SK-N-SH (cell line): ENCODE results near the gene C17orf50. TPM values are rescaled to one million over a fixed set of nuclear protein-coding genes. Genes with fewer than 3 reads are reported as not detected.

Experiments
- CTCF ChIA-PET: fragments of 300-600, 350-600 bp; formaldehyde crosslinking; extraction: SDS; loops from one replicate; lab custom pipeline; 2021; lab: Yijun Ruan, JAX
- POLR2A ChIA-PET: fragments of 350-600 bp; sonication (Branson Sonifier 250); formaldehyde crosslinking; extraction: SDS; loops from one replicate; lab custom pipeline; 2020; ENCODE audit warnings: antibody characterized with exemption, inconsistent platforms; lab: Yijun Ruan, JAX
- DNase-seq: peaks from one replicate; pipeline ENCODE4 v3.0.0; 2012
- H2AFZ ChIP-seq: fragments of 200-600 bp; sonication (generic); 2 replicates; pipeline ENCODE4 v1.8.1; 2016; ENCODE audit warnings: antibody characterized with exemption, mild to moderate bottlenecking, low read depth
- H3F3A ChIP-seq: fragments of 200-600 bp; sonication (generic); replicated peaks from 2 replicates; pipeline ENCODE3; 2016; ENCODE audit warnings: antibody characterized with exemption, mild to moderate bottlenecking; ENCODE audit not compliant: insufficient read depth
- H3K27ac ChIP-seq, 2 experiments: fragments of 200-500 bp in 1 of 2; fragments of 200-600 bp in 1 of 2; sonication (Bioruptor generic) in 1 of 2; sonication (generic), shearing (Covaris generic) in 1 of 2; 2 replicates each; pipeline versions ENCODE4 v1.5.1 to v1.6.1; 2014 to 2016; ENCODE audit warnings: low read depth in 2 of 2, inconsistent platforms in 1 of 2, low read length in 1 of 2, mild to moderate bottlenecking in 1 of 2, mixed read lengths in 1 of 2
- H3K27me3 ChIP-seq: fragments of 200-600 bp; sonication (generic), shearing (Covaris generic); 2 replicates; pipeline ENCODE4 v1.6.1; 2016; ENCODE audit warnings: mixed run types; ENCODE audit not compliant: insufficient read depth
- H3K36me3 ChIP-seq, 2 experiments: fragments of 200-500 bp in 1 of 2; fragments of 200-600 bp in 1 of 2; sonication (Bioruptor generic) in 1 of 2; sonication (generic) in 1 of 2; replicated peaks in 1 of 2; 2 replicates each; pipeline versions ENCODE3 to v1.5.1; 2014 to 2016; ENCODE audit warnings: low read length in 1 of 2, mild to moderate bottlenecking in 1 of 2; ENCODE audit not compliant: insufficient read depth in 2 of 2, control insufficient read depth in 1 of 2
- H3K4me1 ChIP-seq, 2 experiments: fragments of 200-500 bp in 1 of 2; fragments of 200-600 bp in 1 of 2; sonication (Bioruptor generic) in 1 of 2; sonication (generic), shearing (Covaris generic) in 1 of 2; 2 replicates each; pipeline versions ENCODE4 v1.5.1 to v1.6.1; 2014 to 2016; ENCODE audit warnings: low read depth in 1 of 2, low read length in 1 of 2, mixed run types in 1 of 2; ENCODE audit not compliant: insufficient read depth in 2 of 2, control insufficient read depth in 1 of 2
- H3K4me2 ChIP-seq: fragments of 200-600 bp; sonication (generic), shearing (Covaris generic); 2 replicates; pipeline ENCODE4 v1.6.1; 2017; ENCODE audit warnings: mixed run types
- H3K4me3 ChIP-seq, 2 experiments: fragments of 200-500 bp in 1 of 2; fragments of 200-600 bp in 1 of 2; sonication (Bioruptor generic) in 1 of 2; sonication (generic), shearing (Covaris generic) in 1 of 2; 2 replicates each; pipeline versions ENCODE4 v1.5.1 to v1.8.1; 2014 to 2016; ENCODE audit warnings: low read depth in 2 of 2, inconsistent platforms in 1 of 2, low read length in 1 of 2, mild to moderate bottlenecking in 1 of 2, mixed read lengths in 1 of 2, moderate library complexity in 1 of 2
- H3K79me2 ChIP-seq: fragments of 200-600 bp; sonication (generic); 2 replicates; pipeline ENCODE4 v1.8.1; 2017; ENCODE audit warnings: mild to moderate bottlenecking; ENCODE audit not compliant: insufficient read depth
- H3K9ac ChIP-seq: fragments of 200-600 bp; sonication (generic); 2 replicates; pipeline ENCODE4 v1.6.1; 2017; ENCODE audit warnings: mixed run types
- H3K9me2 ChIP-seq: fragments of 200-600 bp; sonication (generic); 2 replicates; pipeline ENCODE4 v1.6.1; 2017; ENCODE audit warnings: mixed run types
- H3K9me3 ChIP-seq: fragments of 200-600 bp; sonication (generic); 2 replicates; pipeline ENCODE4 v1.6.1; 2017; ENCODE audit warnings: mixed run types, mild to moderate bottlenecking, moderate library complexity
- H4K20me1 ChIP-seq: fragments of 200-600 bp; sonication (generic); 2 replicates; pipeline ENCODE4 v1.6.1; 2017; ENCODE audit warnings: mild to moderate bottlenecking, mixed run types; ENCODE audit not compliant: insufficient read depth
- CHD2 ChIP-seq: fragments of 150-350 bp; IDR thresholded peaks from 2 replicates; pipeline ENCODE4 v1.6.1; 2018; ENCODE audit warnings: low read length; ENCODE audit not compliant: partially characterized antibody
- EP300 ChIP-seq, 2 experiments: IDR thresholded peaks; 2 replicates each; pipeline versions ENCODE4 v1.4.0 to v1.6.1; 2012; ENCODE audit warnings: borderline replicate concordance in 1 of 2, low read depth in 1 of 2, low read length in 1 of 2
- FOSL2 ChIP-seq: IDR thresholded peaks from 2 replicates; pipeline ENCODE4 v1.4.0; 2012; ENCODE audit warnings: low read depth, mild to moderate bottlenecking, moderate library complexity, borderline replicate concordance
- FOXJ3 ChIP-seq: sonication (generic); formaldehyde crosslinking; IDR thresholded peaks from 2 replicates; pipeline ENCODE4 v1.5.1; 2020; ENCODE audit warnings: mild to moderate bottlenecking, missing genetic modification reagents
- MXI1 ChIP-seq: IDR thresholded peaks from 2 replicates; pipeline ENCODE4 v1.6.1; 2012; ENCODE audit warnings: mild to moderate bottlenecking, low read depth, low read length, improper control_type of control experiment
- NFIC ChIP-seq: IDR thresholded peaks from 2 replicates; pipeline ENCODE4 v1.4.0; 2012; ENCODE audit warnings: borderline replicate concordance
- POLR2AphosphoS5 ChIP-seq: IDR thresholded peaks from 2 replicates; pipeline ENCODE4 v1.6.1; 2012; ENCODE audit warnings: low read depth, low read length
- RAD21 ChIP-seq: IDR thresholded peaks from 2 replicates; pipeline ENCODE4 v1.6.1; 2012; ENCODE audit warnings: mild to moderate bottlenecking, low read length
- RCOR1 ChIP-seq: fragments of 150-350 bp; IDR thresholded peaks from 2 replicates; pipeline ENCODE4 v1.6.1; 2017; ENCODE audit warnings: antibody characterized with exemption, low read length
- RXRA ChIP-seq: IDR thresholded peaks from 2 replicates; pipeline ENCODE4 v1.4.0; 2012; ENCODE audit warnings: low read depth, mild to moderate bottlenecking, borderline replicate concordance
- SMC3 ChIP-seq: IDR thresholded peaks from 2 replicates; pipeline ENCODE4 v1.6.1; 2012; ENCODE audit warnings: low read depth, low read length, improper control_type of control experiment
- TAF1 ChIP-seq: IDR thresholded peaks from 2 replicates; pipeline ENCODE4 v1.6.1; 2012; ENCODE audit warnings: low read depth, mild to moderate bottlenecking, low read length, moderate library complexity, borderline replicate concordance
- TEAD4 ChIP-seq: IDR thresholded peaks from 2 replicates; pipeline ENCODE4 v1.4.0; 2012; ENCODE audit warnings: mild to moderate bottlenecking, borderline replicate concordance; ENCODE audit not compliant: insufficient read depth
- YY1 ChIP-seq: IDR thresholded peaks from 2 replicates; pipeline ENCODE4 v1.4.0; 2012; ENCODE audit warnings: low read depth, mild to moderate bottlenecking
- WGBS: methylation state at CpG from one replicate; pipeline ENCODE4 v1.1.6; 2017; ENCODE audit warnings: low lambda C conversion rate; 5-methylcytosine and 5-hydroxymethylcytosine counted together
- polyA plus RNA-seq, 3 experiments: library from polyadenylated mRNA; depleted of rRNA; stranded (reverse); fragments of >200 nt; gene quantifications; 2 replicates each; pipeline ENCODE4 v1.2.3, GENCODE V29; 2012
- TF ChIP-seq, protein P1 (sequence below): IDR thresholded peaks from 2 replicates; pipeline ENCODE4 v1.6.1; 2012; ENCODE audit warnings: mild to moderate bottlenecking, low read depth, low read length, moderate library complexity
- TF ChIP-seq, protein P2 (sequence below): fragments of 200-600 bp; sonication (generic); IDR thresholded peaks from 2 replicates; pipeline ENCODE4 v1.6.1; 2017; ENCODE audit warnings: antibody characterized with exemption, mild to moderate bottlenecking, moderate library complexity
- TF ChIP-seq, protein P3 (sequence below): IDR thresholded peaks from 2 replicates; pipeline ENCODE4 v1.4.0; 2012; ENCODE audit warnings: low read depth, borderline replicate concordance
- TF ChIP-seq, protein P4 (sequence below): IDR thresholded peaks from 2 replicates; pipeline ENCODE4 v1.4.0; 2012; ENCODE audit warnings: low read depth, borderline replicate concordance
- TF ChIP-seq, protein P5 (sequence below): IDR thresholded peaks from 2 replicates; pipeline ENCODE4 v1.4.0; 2012; ENCODE audit warnings: low read depth

C17orf50 gene
- polyA plus RNA-seq, 1 of the 3 experiments (the other 2 are of a cell fraction) = 0.05 TPM

DNA sequence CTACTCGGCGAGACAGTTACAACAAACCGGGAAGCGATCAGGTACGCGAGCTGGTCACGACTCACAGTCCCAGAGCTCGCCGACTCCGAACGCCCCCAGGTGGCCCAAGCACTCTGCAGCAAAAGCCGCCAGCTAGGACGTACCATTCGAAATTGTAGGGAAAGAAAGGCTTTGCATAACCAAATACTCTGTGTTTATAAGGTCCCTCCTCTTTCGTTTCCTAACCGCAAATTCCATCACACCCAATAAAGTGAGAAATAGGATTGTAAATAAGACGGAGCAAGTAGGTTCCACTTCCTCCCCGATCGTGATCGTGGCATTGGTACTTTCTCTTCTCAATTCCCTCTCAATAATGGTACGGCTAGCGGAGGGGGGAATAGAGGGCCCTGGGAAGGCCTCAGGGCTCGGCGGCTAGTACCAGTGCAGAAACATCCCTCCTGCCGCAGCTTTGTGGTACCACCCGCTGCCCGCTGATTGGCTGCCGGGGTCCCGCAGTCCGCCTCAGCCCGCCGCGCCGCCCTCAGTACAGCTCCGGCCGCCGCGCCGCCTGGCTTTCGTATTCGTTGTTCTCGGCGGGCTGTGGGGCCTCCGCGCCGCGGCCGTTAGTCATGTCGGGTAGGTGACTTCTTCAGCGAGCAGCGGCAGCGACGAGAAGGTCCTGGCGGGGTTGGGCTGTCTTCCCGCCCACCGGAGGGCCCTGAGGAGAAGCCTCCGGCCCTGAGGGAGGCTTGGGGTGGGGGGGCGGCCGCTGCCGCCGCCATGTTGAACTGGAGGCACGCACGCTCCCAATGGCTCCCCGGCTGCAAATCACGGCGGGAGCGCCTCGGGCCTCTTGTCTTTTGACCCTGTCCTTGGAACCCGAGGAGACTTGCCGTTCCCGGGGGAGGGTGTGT is 48.5 kb downstream of the C17orf50 start, which contains the start of gene TAF15:
Gene TAF15 (plus strand): TSS at position 523 of the 893 bp plus-strand sequence. CDS start 86 bp downstream, at position 609.
- ChIA-PET POLR2A (interaction anchor here (0.6 to 4.2 kb wide), 21 partner anchors 8 to 1800 kb away, joined by 3 to 65 read pairs (median 4); partner anchors contain the start of genes AP2B1, PEX12 and SYNRG), CTCF (interaction anchor here (0.6 to 13.5 kb wide), 22 partner anchors 9 to 229 kb away, joined by 3 to 809 read pairs (median 5); partner anchors contain the start of genes C17orf50, HEATR9 and MMP28)
- Histone ChIP-seq H3K4me3 (peak within 1 kb of the TSS; percentile 77 to 80), H3K27ac (peak within 1 kb of the TSS; percentile 75 to 99), H3K4me1 (peaks cover 0 to 21% of the 10 kb centered on the region in 2 experiments; a peak in 3 of 4 replicates), H4K20me1 (peaks cover 44% of the 10 kb centered on the region), H2AFZ (peak within 1 kb of the TSS; percentile 63), H3K4me2 (peak within 1 kb of the TSS; percentile 93), H3K36me3 (peaks cover 0 to 12% of the 10 kb centered on the region in 2 experiments), H3K9me2 (no peaks in the 10 kb centered on the region), H3K27me3 (no peaks in the 10 kb centered on the region), H3F3A (no peaks in the 10 kb centered on the region), H3K9me3 (no peaks in the 10 kb centered on the region), H3K9ac (peak within 1 kb of the TSS; percentile 90), H3K79me2 (peaks cover 49% of the 10 kb centered on the region)
- peak; percentile 95 for DNase-seq
- WGBS = under 1% methylated on average over 39 of the region's 71 CpGs
- TF ChIP-seq MXI1 (peak; percentile 74), FOXJ3 (CRISPR knock-in tag) (no peak), TEAD4 (no peak), YY1 (peak; percentile 94), POLR2AphosphoS5 (peak; percentile 99), FOSL2 (no peak), RCOR1 (no peak), TAF1 (peak; percentile 97), RXRA (no peak), EP300 (IDR thresholded peaks at IDR 0.05; ENCODE audit: borderline replicate concordance in 1 of 2, low read depth in 1 of 2, low read length in 1 of 2) (peak in 1 of 2 experiments; percentile 25; a peak in 1 of 4 replicates), RAD21 (peak; percentile 52), NFIC (no peak), CHD2 (peak; percentile 49), SMC3 (peak; percentile 56)
- TF ChIP-seq, protein P1, sequence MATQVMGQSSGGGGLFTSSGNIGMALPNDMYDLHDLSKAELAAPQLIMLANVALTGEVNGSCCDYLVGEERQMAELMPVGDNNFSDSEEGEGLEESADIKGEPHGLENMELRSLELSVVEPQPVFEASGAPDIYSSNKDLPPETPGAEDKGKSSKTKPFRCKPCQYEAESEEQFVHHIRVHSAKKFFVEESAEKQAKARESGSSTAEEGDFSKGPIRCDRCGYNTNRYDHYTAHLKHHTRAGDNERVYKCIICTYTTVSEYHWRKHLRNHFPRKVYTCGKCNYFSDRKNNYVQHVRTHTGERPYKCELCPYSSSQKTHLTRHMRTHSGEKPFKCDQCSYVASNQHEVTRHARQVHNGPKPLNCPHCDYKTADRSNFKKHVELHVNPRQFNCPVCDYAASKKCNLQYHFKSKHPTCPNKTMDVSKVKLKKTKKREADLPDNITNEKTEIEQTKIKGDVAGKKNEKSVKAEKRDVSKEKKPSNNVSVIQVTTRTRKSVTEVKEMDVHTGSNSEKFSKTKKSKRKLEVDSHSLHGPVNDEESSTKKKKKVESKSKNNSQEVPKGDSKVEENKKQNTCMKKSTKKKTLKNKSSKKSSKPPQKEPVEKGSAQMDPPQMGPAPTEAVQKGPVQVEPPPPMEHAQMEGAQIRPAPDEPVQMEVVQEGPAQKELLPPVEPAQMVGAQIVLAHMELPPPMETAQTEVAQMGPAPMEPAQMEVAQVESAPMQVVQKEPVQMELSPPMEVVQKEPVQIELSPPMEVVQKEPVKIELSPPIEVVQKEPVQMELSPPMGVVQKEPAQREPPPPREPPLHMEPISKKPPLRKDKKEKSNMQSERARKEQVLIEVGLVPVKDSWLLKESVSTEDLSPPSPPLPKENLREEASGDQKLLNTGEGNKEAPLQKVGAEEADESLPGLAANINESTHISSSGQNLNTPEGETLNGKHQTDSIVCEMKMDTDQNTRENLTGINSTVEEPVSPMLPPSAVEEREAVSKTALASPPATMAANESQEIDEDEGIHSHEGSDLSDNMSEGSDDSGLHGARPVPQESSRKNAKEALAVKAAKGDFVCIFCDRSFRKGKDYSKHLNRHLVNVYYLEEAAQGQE = peak; percentile 61
- TF ChIP-seq, protein P2, sequence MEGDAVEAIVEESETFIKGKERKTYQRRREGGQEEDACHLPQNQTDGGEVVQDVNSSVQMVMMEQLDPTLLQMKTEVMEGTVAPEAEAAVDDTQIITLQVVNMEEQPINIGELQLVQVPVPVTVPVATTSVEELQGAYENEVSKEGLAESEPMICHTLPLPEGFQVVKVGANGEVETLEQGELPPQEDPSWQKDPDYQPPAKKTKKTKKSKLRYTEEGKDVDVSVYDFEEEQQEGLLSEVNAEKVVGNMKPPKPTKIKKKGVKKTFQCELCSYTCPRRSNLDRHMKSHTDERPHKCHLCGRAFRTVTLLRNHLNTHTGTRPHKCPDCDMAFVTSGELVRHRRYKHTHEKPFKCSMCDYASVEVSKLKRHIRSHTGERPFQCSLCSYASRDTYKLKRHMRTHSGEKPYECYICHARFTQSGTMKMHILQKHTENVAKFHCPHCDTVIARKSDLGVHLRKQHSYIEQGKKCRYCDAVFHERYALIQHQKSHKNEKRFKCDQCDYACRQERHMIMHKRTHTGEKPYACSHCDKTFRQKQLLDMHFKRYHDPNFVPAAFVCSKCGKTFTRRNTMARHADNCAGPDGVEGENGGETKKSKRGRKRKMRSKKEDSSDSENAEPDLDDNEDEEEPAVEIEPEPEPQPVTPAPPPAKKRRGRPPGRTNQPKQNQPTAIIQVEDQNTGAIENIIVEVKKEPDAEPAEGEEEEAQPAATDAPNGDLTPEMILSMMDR = peak; percentile 78
- TF ChIP-seq, protein P3, sequence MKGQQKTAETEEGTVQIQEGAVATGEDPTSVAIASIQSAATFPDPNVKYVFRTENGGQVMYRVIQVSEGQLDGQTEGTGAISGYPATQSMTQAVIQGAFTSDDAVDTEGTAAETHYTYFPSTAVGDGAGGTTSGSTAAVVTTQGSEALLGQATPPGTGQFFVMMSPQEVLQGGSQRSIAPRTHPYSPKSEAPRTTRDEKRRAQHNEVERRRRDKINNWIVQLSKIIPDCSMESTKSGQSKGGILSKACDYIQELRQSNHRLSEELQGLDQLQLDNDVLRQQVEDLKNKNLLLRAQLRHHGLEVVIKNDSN = no peak
- TF ChIP-seq, protein P4, sequence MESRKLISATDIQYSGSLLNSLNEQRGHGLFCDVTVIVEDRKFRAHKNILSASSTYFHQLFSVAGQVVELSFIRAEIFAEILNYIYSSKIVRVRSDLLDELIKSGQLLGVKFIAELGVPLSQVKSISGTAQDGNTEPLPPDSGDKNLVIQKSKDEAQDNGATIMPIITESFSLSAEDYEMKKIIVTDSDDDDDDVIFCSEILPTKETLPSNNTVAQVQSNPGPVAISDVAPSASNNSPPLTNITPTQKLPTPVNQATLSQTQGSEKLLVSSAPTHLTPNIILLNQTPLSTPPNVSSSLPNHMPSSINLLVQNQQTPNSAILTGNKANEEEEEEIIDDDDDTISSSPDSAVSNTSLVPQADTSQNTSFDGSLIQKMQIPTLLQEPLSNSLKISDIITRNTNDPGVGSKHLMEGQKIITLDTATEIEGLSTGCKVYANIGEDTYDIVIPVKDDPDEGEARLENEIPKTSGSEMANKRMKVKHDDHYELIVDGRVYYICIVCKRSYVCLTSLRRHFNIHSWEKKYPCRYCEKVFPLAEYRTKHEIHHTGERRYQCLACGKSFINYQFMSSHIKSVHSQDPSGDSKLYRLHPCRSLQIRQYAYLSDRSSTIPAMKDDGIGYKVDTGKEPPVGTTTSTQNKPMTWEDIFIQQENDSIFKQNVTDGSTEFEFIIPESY = no peak
- TF ChIP-seq, protein P5, sequence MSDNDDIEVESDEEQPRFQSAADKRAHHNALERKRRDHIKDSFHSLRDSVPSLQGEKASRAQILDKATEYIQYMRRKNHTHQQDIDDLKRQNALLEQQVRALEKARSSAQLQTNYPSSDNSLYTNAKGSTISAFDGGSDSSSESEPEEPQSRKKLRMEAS = peak; percentile 61; the same call in 1 of the 2 replicates
